ENCODE data around the gene CNTRL. TPM values are rescaled to one million over a fixed set of nuclear protein-coding genes. Genes with fewer than 3 reads are reported as not detected.

The CNTRL gene
- polyA plus RNA-seq, 1 of the 3 experiments (the other 2 are of a cell fraction): 3.6 TPM

DNA sequence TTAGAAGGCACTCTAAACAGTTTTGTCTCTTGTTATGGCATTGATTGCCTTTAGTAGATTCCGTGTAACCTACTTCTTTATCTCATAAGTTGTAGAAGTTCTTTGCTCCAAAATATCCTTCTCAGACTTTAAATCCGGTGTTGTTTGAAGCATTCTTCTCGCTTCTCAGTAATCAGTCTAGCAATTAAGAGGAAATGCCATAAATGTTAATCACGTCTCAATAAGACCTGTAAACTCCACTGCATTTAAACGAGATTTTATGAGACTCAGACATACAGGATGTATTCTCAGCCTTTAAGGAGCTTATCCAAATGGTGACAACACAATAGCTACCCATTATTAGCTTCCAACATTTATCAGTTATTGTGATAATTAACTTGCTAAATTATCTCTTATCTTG is 16.9 kb upstream of the CNTRL start:
- no peaks in the 10 kb centered on the region for H3K9me3 ChIP-seq
- H3F3A ChIP-seq (replicated peaks; ENCODE audit: insufficient read depth): no peaks in the 10 kb centered on the region
- ChIA-PET CTCF (no interaction called here), POLR2A (no interaction called here)
- H2AFZ ChIP-seq (ENCODE audit: low read depth): no peak overlapping the region
- no peak overlapping the region for H3K4me3 ChIP-seq (ENCODE audit: low read depth in 2 of 2, low read length in 1 of 2)
- no peaks in the 10 kb centered on the region for H4K20me1 ChIP-seq (ENCODE audit: insufficient read depth)
- H3K4me1 ChIP-seq (ENCODE audit: control insufficient read depth in 1 of 2, insufficient read depth in 2 of 2, low read depth in 1 of 2, low read length in 1 of 2): peaks cover 0 to 2% of the 10 kb centered on the region in 2 experiments; a peak in 1 of 4 replicates
- H3K9me2 ChIP-seq: no peaks in the 10 kb centered on the region
- H3K36me3 ChIP-seq (replicated peaks in 1 of 2; ENCODE audit: control insufficient read depth in 1 of 2, insufficient read depth in 2 of 2, low read length in 1 of 2): peaks cover 0 to 10% of the 10 kb centered on the region in 2 experiments
- H3K79me2 ChIP-seq (ENCODE audit: insufficient read depth): no peaks in the 10 kb centered on the region
- H3K27me3 ChIP-seq (ENCODE audit: insufficient read depth): no peaks in the 10 kb centered on the region
- H3K27ac ChIP-seq (ENCODE audit: low read depth in 2 of 2, low read length in 1 of 2): no peak overlapping the region
- no peak overlapping the region for H3K4me2 ChIP-seq
- DNase-seq: no peak
- WGBS (ENCODE audit: low lambda C conversion rate): 91% methylated on average over 5 of the region's 5 CpGs
- TF ChIP-seq FOXJ3 (CRISPR knock-in tag; IDR thresholded peaks at IDR 0.05) (no peak), PBX3 (IDR thresholded peaks at IDR 0.05) (no peak), FOXM1 (IDR thresholded peaks at IDR 0.05; ENCODE audit: low read depth) (no peak), SIN3A (IDR thresholded peaks at IDR 0.05; ENCODE audit: borderline replicate concordance, low read depth, low read length) (no peak), FOSL2 (IDR thresholded peaks at IDR 0.05; ENCODE audit: borderline replicate concordance, low read depth) (no peak), RFX5 (IDR thresholded peaks at IDR 0.05; ENCODE audit: low read length) (no peak), RAD21 (IDR thresholded peaks at IDR 0.05; ENCODE audit: low read length) (no peak), IRF3 (IDR thresholded peaks at IDR 0.05; ENCODE audit: low read depth, low read length) (no peak), EP300 (IDR thresholded peaks at IDR 0.05; ENCODE audit: borderline replicate concordance in 1 of 2, low read depth in 1 of 2, low read length in 1 of 2) (no peak), GABPA (IDR thresholded peaks at IDR 0.05; ENCODE audit: low read depth) (no peak), ZBTB33 (IDR thresholded peaks at IDR 0.05; ENCODE audit: borderline replicate concordance, low read depth) (no peak), USF2 (IDR thresholded peaks at IDR 0.05; ENCODE audit: borderline replicate concordance, low read depth, low read length) (no peak), GATA2 (CRISPR knock-in tag; IDR thresholded peaks at IDR 0.05) (no peak), YY1 (IDR thresholded peaks at IDR 0.05; ENCODE audit: low read depth) (no peak), TAF1 (IDR thresholded peaks at IDR 0.05; ENCODE audit: borderline replicate concordance, low read depth, low read length) (no peak), RCOR1 (IDR thresholded peaks at IDR 0.05; ENCODE audit: low read length) (no peak)
- TF ChIP-seq, protein P1, sequence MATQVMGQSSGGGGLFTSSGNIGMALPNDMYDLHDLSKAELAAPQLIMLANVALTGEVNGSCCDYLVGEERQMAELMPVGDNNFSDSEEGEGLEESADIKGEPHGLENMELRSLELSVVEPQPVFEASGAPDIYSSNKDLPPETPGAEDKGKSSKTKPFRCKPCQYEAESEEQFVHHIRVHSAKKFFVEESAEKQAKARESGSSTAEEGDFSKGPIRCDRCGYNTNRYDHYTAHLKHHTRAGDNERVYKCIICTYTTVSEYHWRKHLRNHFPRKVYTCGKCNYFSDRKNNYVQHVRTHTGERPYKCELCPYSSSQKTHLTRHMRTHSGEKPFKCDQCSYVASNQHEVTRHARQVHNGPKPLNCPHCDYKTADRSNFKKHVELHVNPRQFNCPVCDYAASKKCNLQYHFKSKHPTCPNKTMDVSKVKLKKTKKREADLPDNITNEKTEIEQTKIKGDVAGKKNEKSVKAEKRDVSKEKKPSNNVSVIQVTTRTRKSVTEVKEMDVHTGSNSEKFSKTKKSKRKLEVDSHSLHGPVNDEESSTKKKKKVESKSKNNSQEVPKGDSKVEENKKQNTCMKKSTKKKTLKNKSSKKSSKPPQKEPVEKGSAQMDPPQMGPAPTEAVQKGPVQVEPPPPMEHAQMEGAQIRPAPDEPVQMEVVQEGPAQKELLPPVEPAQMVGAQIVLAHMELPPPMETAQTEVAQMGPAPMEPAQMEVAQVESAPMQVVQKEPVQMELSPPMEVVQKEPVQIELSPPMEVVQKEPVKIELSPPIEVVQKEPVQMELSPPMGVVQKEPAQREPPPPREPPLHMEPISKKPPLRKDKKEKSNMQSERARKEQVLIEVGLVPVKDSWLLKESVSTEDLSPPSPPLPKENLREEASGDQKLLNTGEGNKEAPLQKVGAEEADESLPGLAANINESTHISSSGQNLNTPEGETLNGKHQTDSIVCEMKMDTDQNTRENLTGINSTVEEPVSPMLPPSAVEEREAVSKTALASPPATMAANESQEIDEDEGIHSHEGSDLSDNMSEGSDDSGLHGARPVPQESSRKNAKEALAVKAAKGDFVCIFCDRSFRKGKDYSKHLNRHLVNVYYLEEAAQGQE (IDR thresholded peaks at IDR 0.05; ENCODE audit: low read depth, low read length): no peak
- no peak overlapping the region for H3K9ac ChIP-seq
